ENCODE measurements around the gene ZNF436.
"Not testable (repeated sequence)": the region's sequence is repeated elsewhere in the genome, so short reads cannot be mapped to it uniquely, and the experiment has no call there.

The ZNF436 gene

GRCh38 chr1:23392125-23392855 lies 22.7 kb upstream of the ZNF436 start:
- DNase-seq (ENCODE audit: low read depth, low spot score), result no peak

GRCh38 chr1:23389837-23390321 lies 20.2 kb upstream of the ZNF436 start:
- DNase-seq (ENCODE audit: low read depth, low spot score), result no peak

- no peak for DNase-seq (ENCODE audit: low read depth, low spot score)
Measured at GRCh38 chr1:23387494-23387893, 17.9 kb upstream of the ZNF436 start.

GRCh38 chr1:23385119-23385621 lies 15.5 kb upstream of the ZNF436 start:
- no peak for DNase-seq (ENCODE audit: low read depth, low spot score)

- DNase-seq (ENCODE audit: low read depth, low spot score), result no peak
Measured at GRCh38 chr1:23384312-23385058, 14.8 kb upstream of the ZNF436 start.

GRCh38 chr1:23383577-23384311 lies 14.1 kb upstream of the ZNF436 start:
- no peak for DNase-seq (ENCODE audit: low read depth, low spot score)

GRCh38 chr1:23381233-23381885 lies 11.7 kb upstream of the ZNF436 start:
- DNase-seq (ENCODE audit: low read depth, low spot score), result no peak

- DNase-seq (ENCODE audit: low read depth, low spot score), result no peak
Measured at GRCh38 chr1:23380719-23381118, 11.1 kb upstream of the ZNF436 start.

- not testable (repeated sequence) for DNase-seq (ENCODE audit: low read depth, low spot score)
Measured at GRCh38 chr1:23380236-23380635, 10.6 kb upstream of the ZNF436 start.

- DNase-seq (ENCODE audit: low read depth, low spot score), result no peak
Measured at GRCh38 chr1:23376890-23377811, 7.5 kb upstream of the ZNF436 start.

GRCh38 chr1:23374079-23374735 lies 4.6 kb upstream of the ZNF436 start:
- not testable (repeated sequence) for DNase-seq (ENCODE audit: low read depth, low spot score)

GRCh38 chr1:23371987-23372880 lies 2.6 kb upstream of the ZNF436 start:
- DNase-seq (ENCODE audit: low read depth, low spot score), result no peak

GRCh38 chr1:23370709-23371584 lies 1.3 kb upstream of the ZNF436 start:
- DNase-seq (ENCODE audit: low read depth, low spot score), result no peak

GRCh38 chr1:23370330-23370708 lies 683 bp upstream of the ZNF436 start:
- DNase-seq (ENCODE audit: low read depth, low spot score), result no peak

- DNase-seq (ENCODE audit: low read depth, low spot score), result peak; percentile 73
Measured at GRCh38 chr1:23368562-23369334, 888 bp downstream of the ZNF436 start.

- peak; percentile 96 for DNase-seq (ENCODE audit: low read depth, low spot score)
Measured at GRCh38 chr1:23367791-23368561, 1.7 kb downstream of the ZNF436 start.

All from activated CD4-positive, CD25-positive, alpha-beta regulatory T cell treated with anti-CD3 and anti-CD28 coated beads, Interleukin-2, amount 50 U/mL, for 16 hours (primary cell).